ENCODE measurements around the gene TMUB1.
"Not testable (repeated sequence)": the region's sequence is repeated elsewhere in the genome, so short reads cannot be mapped to it uniquely, and the experiment has no call there.

TMUB1 gene

GRCh38 chr7:151048911-151049463, 34.3 kb downstream of the TMUB1 start:
- DNase-seq, result no peak

GRCh38 chr7:151047976-151048815, 35.1 kb downstream of the TMUB1 start, which contains the start of gene ASIC3:
TSS of gene ASIC3 (plus strand) at chr7:151048531. CDS start at chr7:151048886, 355 bp downstream.
- DNase-seq, result no peak

- no peak for DNase-seq
These were observed 36.4 kb downstream of the TMUB1 start for GRCh38 chr7:151046603-151047573.

GRCh38 chr7:151045967-151046366, 37.3 kb downstream of the TMUB1 start:
- DNase-seq, result no peak

GRCh38 chr7:151045262-151045661, 38.0 kb downstream of the TMUB1 start:
- no peak for DNase-seq

GRCh38 chr7:151043959-151044358, 39.3 kb downstream of the TMUB1 start:
- DNase-seq, result no peak

- DNase-seq, result not testable (repeated sequence)
These were observed 39.8 kb downstream of the TMUB1 start for GRCh38 chr7:151043449-151043848.

GRCh38 chr7:151040616-151041375, 42.5 kb downstream of the TMUB1 start:
- DNase-seq, result no peak

- peak; percentile 58 for DNase-seq
These were observed 43.3 kb downstream of the TMUB1 start for GRCh38 chr7:151039850-151040548.

GRCh38 chr7:151038951-151039849, 44.1 kb downstream of the TMUB1 start:
- peak; percentile 93 for DNase-seq

- DNase-seq, result no peak
These were observed 47.4 kb downstream of the TMUB1 start for GRCh38 chr7:151035902-151036301.

GRCh38 chr7:151035026-151035717, 48.1 kb downstream of the TMUB1 start:
- peak; percentile 59 for DNase-seq

- DNase-seq, result no peak
These were observed 48.8 kb downstream of the TMUB1 start for GRCh38 chr7:151034312-151035025.

- no peak for DNase-seq
These were observed 49.4 kb downstream of the TMUB1 start for GRCh38 chr7:151033864-151034249.

- peak; percentile 59 for DNase-seq
These were observed 50.1 kb downstream of the TMUB1 start for GRCh38 chr7:151032936-151033863.
